Skeletal muscle tissue (tissue), 4 donors: Measurements from ENCODE around the gene ENKD1. TPM values are rescaled to one million over a fixed set of nuclear protein-coding genes. Genes with fewer than 3 reads are reported as not detected.
A peak's percentile ranks its signal among the peaks of the same experiment; 100 is the strongest.

ENCODE experiments used
- H3K27ac ChIP-seq: one replicate; pipeline ENCODE4 v1.7.0; 2013; ENCODE audit warnings: mild to moderate bottlenecking, low read depth, low read length, inconsistent platforms
- H3K27me3 ChIP-seq, 3 donors: one replicate each; pipeline ENCODE4 v1.7.0; 2013; ENCODE audit warnings: low read length in 3 of 3; ENCODE audit not compliant: control insufficient read depth in 3 of 3, insufficient read depth in 3 of 3
- H3K36me3 ChIP-seq, 3 donors: one replicate each; pipeline ENCODE4 v1.7.0; 2013; ENCODE audit warnings: low read length in 3 of 3; ENCODE audit not compliant: control insufficient read depth in 3 of 3, insufficient read depth in 3 of 3
- H3K4me1 ChIP-seq, 3 donors: one replicate each; pipeline ENCODE4 v1.7.0; 2013; ENCODE audit warnings: low read length in 3 of 3, mild to moderate bottlenecking in 3 of 3; ENCODE audit not compliant: control insufficient read depth in 3 of 3, insufficient read depth in 3 of 3
- H3K4me3 ChIP-seq, 3 donors: one replicate each; pipeline ENCODE4 v1.7.0; 2013; ENCODE audit warnings: low read length in 3 of 3
- H3K9ac ChIP-seq, 3 donors: one replicate each; pipeline ENCODE4 v1.7.0; 2013; ENCODE audit warnings: low read length in 3 of 3, mild to moderate bottlenecking in 3 of 3, moderate library complexity in 2 of 3, low read depth in 1 of 3
- H3K9me3 ChIP-seq, 3 donors: one replicate each; pipeline ENCODE4 v1.7.0; 2013; ENCODE audit warnings: low read length in 3 of 3; ENCODE audit not compliant: control insufficient read depth in 3 of 3
- total RNA-seq: library from RNA; depleted of rRNA; stranded (reverse); fragments of >200 nt; gene quantifications from one replicate; pipeline ENCODE4 v1.2.3, GENCODE V29; 2014
- donor health status: Osteomylitis.

Gene ENKD1
- total RNA-seq, 1 donor from 2014 or later = 5.2 TPM

GRCh38 chr16:67658849-67659674 lies 7.5 kb downstream of the ENKD1 start:
- Histone ChIP-seq H3K36me3 (peaks cover 15 to 17% (median 17%) of the 10 kb centered on the region in 3 donors), H3K27me3 (peaks cover 9 to 21% (median 16%) of the 10 kb centered on the region in 3 donors), H3K9ac (peak overlapping the region; percentile 80 to 86 (median 85)), H3K4me3 (peak overlapping the region; percentile 99), H3K4me1 (peaks cover 22 to 29% (median 24%) of the 10 kb centered on the region in 3 donors), H3K27ac (no peak overlapping the region), H3K9me3 (no peaks in the 10 kb centered on the region)

- no peak overlapping the region for H3K4me3 ChIP-seq
- no peaks in the 10 kb centered on the region for H3K9me3 ChIP-seq
- peaks cover 9 to 17% (median 13%) of the 10 kb centered on the region in 3 donors for H3K36me3 ChIP-seq
- H3K9ac ChIP-seq = no peak overlapping the region
- H3K27ac ChIP-seq = no peak overlapping the region
- peaks cover 25 to 33% (median 31%) of the 10 kb centered on the region in 3 donors for H3K4me1 ChIP-seq
- H3K27me3 ChIP-seq = peaks cover 11 to 32% (median 26%) of the 10 kb centered on the region in 3 donors
These were observed 8.6 kb downstream of the ENKD1 start for GRCh38 chr16:67657751-67658518.

GRCh38 chr16:67657017-67657608 lies 9.4 kb downstream of the ENKD1 start:
- Histone ChIP-seq H3K36me3 (peaks cover 7 to 12% (median 9%) of the 10 kb centered on the region in 3 donors), H3K4me1 (peaks cover 25 to 33% (median 31%) of the 10 kb centered on the region in 3 donors), H3K4me3 (no peak overlapping the region), H3K27me3 (peaks cover 14 to 37% (median 31%) of the 10 kb centered on the region in 3 donors), H3K9ac (no peak overlapping the region), H3K27ac (no peak overlapping the region), H3K9me3 (no peaks in the 10 kb centered on the region)

- H3K4me1 ChIP-seq = peaks cover 23 to 32% (median 30%) of the 10 kb centered on the region in 3 donors
- H3K4me3 ChIP-seq = no peak overlapping the region
- H3K27ac ChIP-seq = no peak overlapping the region
- peaks cover 7 to 12% (median 9%) of the 10 kb centered on the region in 3 donors for H3K36me3 ChIP-seq
- H3K9me3 ChIP-seq = no peaks in the 10 kb centered on the region
- peaks cover 21 to 41% (median 37%) of the 10 kb centered on the region in 3 donors for H3K27me3 ChIP-seq
- H3K9ac ChIP-seq = no peak overlapping the region
These were observed 10.1 kb downstream of the ENKD1 start for GRCh38 chr16:67656344-67657016.

GRCh38 chr16:67655363-67655762 lies 11.2 kb downstream of the ENKD1 start:
- H3K36me3 ChIP-seq = peaks cover 7 to 12% (median 9%) of the 10 kb centered on the region in 3 donors
- H3K4me3 ChIP-seq = no peak overlapping the region
- no peak overlapping the region for H3K27ac ChIP-seq
- peaks cover 17 to 23% (median 22%) of the 10 kb centered on the region in 3 donors for H3K4me1 ChIP-seq
- H3K9ac ChIP-seq = no peak overlapping the region
- no peaks in the 10 kb centered on the region for H3K9me3 ChIP-seq
- peaks cover 31 to 50% (median 48%) of the 10 kb centered on the region in 3 donors for H3K27me3 ChIP-seq

- Histone ChIP-seq H3K4me1 (peaks cover 14 to 17% (median 15%) of the 10 kb centered on the region in 3 donors), H3K9me3 (no peaks in the 10 kb centered on the region), H3K36me3 (peaks cover 7 to 12% (median 9%) of the 10 kb centered on the region in 3 donors), H3K27me3 (peaks cover 40 to 59% (median 57%) of the 10 kb centered on the region in 3 donors), H3K4me3 (no peak overlapping the region), H3K27ac (no peak overlapping the region), H3K9ac (no peak overlapping the region)
These were observed 12.1 kb downstream of the ENKD1 start for GRCh38 chr16:67654403-67654911.

GRCh38 chr16:67653789-67654402 lies 12.7 kb downstream of the ENKD1 start:
- Histone ChIP-seq H3K36me3 (peaks cover 7 to 12% (median 9%) of the 10 kb centered on the region in 3 donors), H3K27me3 (peaks cover 45 to 64% (median 63%) of the 10 kb centered on the region in 3 donors), H3K9me3 (no peaks in the 10 kb centered on the region), H3K4me3 (no peak overlapping the region), H3K9ac (no peak overlapping the region), H3K27ac (no peak overlapping the region), H3K4me1 (peaks cover 9 to 11% (median 10%) of the 10 kb centered on the region in 3 donors)

- Histone ChIP-seq H3K9ac (no peak overlapping the region), H3K27ac (no peak overlapping the region), H3K4me3 (peak overlapping the region in 2 of 3 donors; percentile 32 to 52), H3K36me3 (peaks cover 7 to 8% (median 7%) of the 10 kb centered on the region in 3 donors), H3K27me3 (peaks cover 52 to 71% (median 69%) of the 10 kb centered on the region in 3 donors), H3K9me3 (no peaks in the 10 kb centered on the region), H3K4me1 (peaks cover 4 to 9% (median 6%) of the 10 kb centered on the region in 3 donors)
These were observed 13.3 kb downstream of the ENKD1 start for GRCh38 chr16:67653128-67653788.
